Measurements from ENCODE around the gene ATP8B4.

Gene ATP8B4

GRCh38 chr15:50064673-50065072, 54.4 kb downstream of the ATP8B4 start:
- ATAC-seq: no peak

GRCh38 chr15:50063226-50063625, 55.8 kb downstream of the ATP8B4 start:
- Mint-ChIP-seq H3K9me3 (no peaks in the 10 kb centered on the region), H3K27ac (no peak overlapping the region), H3K27me3 (no peaks in the 10 kb centered on the region), H3K36me3 (no peaks in the 10 kb centered on the region), H3K4me3 (no peak overlapping the region), H3K4me1 (peaks cover 6% of the 10 kb centered on the region)
- ATAC-seq: no peak

More at GRCh38 chr15:50064673-50065072, 54.4 kb downstream of the ATP8B4 start:
- Mint-ChIP-seq H3K36me3 (no peaks in the 10 kb centered on the region), H3K4me1 (peaks cover 6% of the 10 kb centered on the region), H3K27me3 (no peaks in the 10 kb centered on the region), H3K27ac (no peak overlapping the region), H3K9me3 (no peaks in the 10 kb centered on the region), H3K4me3 (no peak overlapping the region)

GRCh38 chr15:50061503-50061902, 57.5 kb downstream of the ATP8B4 start:
- no peak overlapping the region for H3K4me3 Mint-ChIP-seq
- H3K4me1 Mint-ChIP-seq: no peaks in the 10 kb centered on the region
- no peaks in the 10 kb centered on the region for H3K27me3 Mint-ChIP-seq
- H3K27ac Mint-ChIP-seq: no peak overlapping the region
- no peak for ATAC-seq
- no peaks in the 10 kb centered on the region for H3K9me3 Mint-ChIP-seq
- H3K36me3 Mint-ChIP-seq: no peaks in the 10 kb centered on the region

- H3K27me3 Mint-ChIP-seq: no peaks in the 10 kb centered on the region
- no peak overlapping the region for H3K27ac Mint-ChIP-seq
- ATAC-seq: no peak
- no peaks in the 10 kb centered on the region for H3K9me3 Mint-ChIP-seq
- H3K4me3 Mint-ChIP-seq: no peak overlapping the region
- H3K4me1 Mint-ChIP-seq: no peaks in the 10 kb centered on the region
- no peaks in the 10 kb centered on the region for H3K36me3 Mint-ChIP-seq
Measured at GRCh38 chr15:50059883-50060282, 59.1 kb downstream of the ATP8B4 start.

GRCh38 chr15:50059203-50059772, 59.7 kb downstream of the ATP8B4 start:
- Mint-ChIP-seq H3K9me3 (no peaks in the 10 kb centered on the region), H3K27ac (no peak overlapping the region), H3K27me3 (no peaks in the 10 kb centered on the region), H3K4me3 (no peak overlapping the region), H3K36me3 (no peaks in the 10 kb centered on the region), H3K4me1 (no peaks in the 10 kb centered on the region)
- no peak for ATAC-seq

GRCh38 chr15:50057905-50058639, 61.0 kb downstream of the ATP8B4 start:
- H3K36me3 Mint-ChIP-seq: no peaks in the 10 kb centered on the region
- no peaks in the 10 kb centered on the region for H3K4me1 Mint-ChIP-seq
- no peak overlapping the region for H3K4me3 Mint-ChIP-seq
- H3K27ac Mint-ChIP-seq: no peak overlapping the region
- H3K27me3 Mint-ChIP-seq: no peaks in the 10 kb centered on the region
- ATAC-seq: no peak
- no peaks in the 10 kb centered on the region for H3K9me3 Mint-ChIP-seq

GRCh38 chr15:50057196-50057595, 61.8 kb downstream of the ATP8B4 start:
- H3K9me3 Mint-ChIP-seq: no peaks in the 10 kb centered on the region
- no peaks in the 10 kb centered on the region for H3K4me1 Mint-ChIP-seq
- no peaks in the 10 kb centered on the region for H3K27me3 Mint-ChIP-seq
- no peaks in the 10 kb centered on the region for H3K36me3 Mint-ChIP-seq
- no peak overlapping the region for H3K27ac Mint-ChIP-seq
- H3K4me3 Mint-ChIP-seq: no peak overlapping the region
- ATAC-seq: no peak

GRCh38 chr15:50055750-50056157, 63.3 kb downstream of the ATP8B4 start:
- Mint-ChIP-seq H3K4me1 (no peaks in the 10 kb centered on the region), H3K27me3 (no peaks in the 10 kb centered on the region), H3K27ac (no peak overlapping the region), H3K4me3 (no peak overlapping the region), H3K9me3 (no peaks in the 10 kb centered on the region), H3K36me3 (no peaks in the 10 kb centered on the region)
- ATAC-seq: no peak

- Mint-ChIP-seq H3K4me1 (no peaks in the 10 kb centered on the region), H3K27ac (no peak overlapping the region), H3K36me3 (no peaks in the 10 kb centered on the region), H3K4me3 (no peak overlapping the region), H3K27me3 (no peaks in the 10 kb centered on the region), H3K9me3 (no peaks in the 10 kb centered on the region)
- ATAC-seq: no peak
Measured at GRCh38 chr15:50055332-50055731, 63.7 kb downstream of the ATP8B4 start.

- Mint-ChIP-seq H3K27me3 (no peaks in the 10 kb centered on the region), H3K4me3 (no peak overlapping the region), H3K4me1 (no peaks in the 10 kb centered on the region), H3K36me3 (no peaks in the 10 kb centered on the region), H3K27ac (no peak overlapping the region), H3K9me3 (no peaks in the 10 kb centered on the region)
- no peak for ATAC-seq
Measured at GRCh38 chr15:50053055-50053856, 65.8 kb downstream of the ATP8B4 start.

GRCh38 chr15:50051811-50052419, 67.1 kb downstream of the ATP8B4 start:
- no peaks in the 10 kb centered on the region for H3K36me3 Mint-ChIP-seq
- ATAC-seq: no peak

GRCh38 chr15:50050986-50051743, 67.9 kb downstream of the ATP8B4 start:
- Mint-ChIP-seq H3K27me3 (no peaks in the 10 kb centered on the region), H3K4me3 (no peak overlapping the region), H3K36me3 (no peaks in the 10 kb centered on the region), H3K9me3 (no peaks in the 10 kb centered on the region), H3K27ac (no peak overlapping the region), H3K4me1 (no peaks in the 10 kb centered on the region)
- no peak for ATAC-seq

More at GRCh38 chr15:50051811-50052419, 67.1 kb downstream of the ATP8B4 start:
- Mint-ChIP-seq H3K4me1 (no peaks in the 10 kb centered on the region), H3K9me3 (no peaks in the 10 kb centered on the region), H3K4me3 (no peak overlapping the region), H3K27me3 (no peaks in the 10 kb centered on the region), H3K27ac (no peak overlapping the region)

- Mint-ChIP-seq H3K27ac (no peak overlapping the region), H3K4me3 (no peak overlapping the region), H3K36me3 (no peaks in the 10 kb centered on the region), H3K9me3 (no peaks in the 10 kb centered on the region), H3K27me3 (no peaks in the 10 kb centered on the region), H3K4me1 (no peaks in the 10 kb centered on the region)
- ATAC-seq: no peak
Measured at GRCh38 chr15:50049871-50050270, 69.2 kb downstream of the ATP8B4 start.

- no peak for ATAC-seq
- no peak overlapping the region for H3K27ac Mint-ChIP-seq
- no peaks in the 10 kb centered on the region for H3K36me3 Mint-ChIP-seq
Measured at GRCh38 chr15:50046867-50047266, 72.2 kb downstream of the ATP8B4 start.

GRCh38 chr15:50046159-50046558, 72.9 kb downstream of the ATP8B4 start:
- Mint-ChIP-seq H3K9me3 (peaks cover 9% of the 10 kb centered on the region), H3K27ac (no peak overlapping the region), H3K4me1 (no peaks in the 10 kb centered on the region), H3K27me3 (no peaks in the 10 kb centered on the region), H3K4me3 (no peak overlapping the region), H3K36me3 (no peaks in the 10 kb centered on the region)
- ATAC-seq: no peak

More at GRCh38 chr15:50046867-50047266, 72.2 kb downstream of the ATP8B4 start:
- Mint-ChIP-seq H3K9me3 (peaks cover 9% of the 10 kb centered on the region), H3K4me1 (no peaks in the 10 kb centered on the region), H3K27me3 (no peaks in the 10 kb centered on the region), H3K4me3 (no peak overlapping the region)

All from stimulated activated memory B cell treated with anti-CD40 and anti-IgM and Interleukin-4, amounts not matched to agents 10 μg/mL and 1 μg/mL and 100 μg/mL, for 72 hours (primary cell).